WI38 (cell line): ENCODE results near the gene FADS6.
A peak's percentile ranks its signal among the peaks of the same experiment; 100 is the strongest.
"Not testable (repeated sequence)": the region's sequence is repeated elsewhere in the genome, so short reads cannot be mapped to it uniquely, and the experiment has no call there.

Source experiments
- H3K4me3 ChIP-seq: 2 replicates; pipeline ENCODE4 v1.5.1; 2011; ENCODE audit warnings: low read depth, mild to moderate bottlenecking, control low read depth, low read length
- CTCF ChIP-seq: IDR thresholded peaks from 2 replicates; pipeline ENCODE4 v1.5.1; 2012; ENCODE audit warnings: low read depth, mild to moderate bottlenecking, control low read depth, low read length

The FADS6 gene

GRCh38 chr17:74870512-74870911 is 22.9 kb downstream of the FADS6 start:
- H3K4me3 ChIP-seq: no peak overlapping the region
- TF ChIP-seq CTCF: no peak

GRCh38 chr17:74870028-74870427 is 23.4 kb downstream of the FADS6 start:
- H3K4me3 ChIP-seq: not testable (repeated sequence)

GRCh38 chr17:74868908-74869255 is 24.6 kb downstream of the FADS6 start:
- H3K4me3 ChIP-seq: no peak overlapping the region
- no peak for TF ChIP-seq CTCF

- TF ChIP-seq CTCF: no peak
- H3K4me3 ChIP-seq: no peak overlapping the region
These were observed 25.1 kb downstream of the FADS6 start for GRCh38 chr17:74868251-74868907.

GRCh38 chr17:74866198-74866835 is 27.1 kb downstream of the FADS6 start:
- no peak overlapping the region for H3K4me3 ChIP-seq
- no peak for TF ChIP-seq CTCF

- no peak overlapping the region for H3K4me3 ChIP-seq
These were observed 27.8 kb downstream of the FADS6 start for GRCh38 chr17:74865504-74866197.

GRCh38 chr17:74864866-74865395 is 28.5 kb downstream of the FADS6 start:
- peak; percentile 96 for TF ChIP-seq CTCF
- no peak overlapping the region for H3K4me3 ChIP-seq

More at GRCh38 chr17:74865504-74866197, 27.8 kb downstream of the FADS6 start:
- TF ChIP-seq CTCF: no peak
